ENCODE data around the gene PRKAG2.

DNA sequence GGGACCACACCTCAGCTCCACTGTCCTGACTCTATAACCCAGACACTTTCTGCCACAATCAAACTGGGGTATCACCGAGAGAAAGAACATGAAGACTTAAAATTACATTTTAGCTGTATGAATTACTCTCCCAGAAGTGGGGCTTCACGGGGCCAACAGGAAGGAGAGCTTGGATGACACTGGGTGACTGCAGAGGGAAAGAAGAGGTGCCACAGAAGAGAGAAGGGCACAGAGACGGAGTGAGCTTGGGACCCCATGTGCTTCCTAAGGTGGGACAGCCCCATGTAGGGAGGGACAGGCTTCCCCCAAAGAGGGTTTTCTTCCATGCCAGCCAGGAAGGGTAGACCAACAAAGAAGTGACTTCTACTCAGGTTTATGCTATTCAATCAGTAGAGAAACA lies 195.2 kb downstream of the PRKAG2 start:
- TF ChIP-seq, protein P1, sequence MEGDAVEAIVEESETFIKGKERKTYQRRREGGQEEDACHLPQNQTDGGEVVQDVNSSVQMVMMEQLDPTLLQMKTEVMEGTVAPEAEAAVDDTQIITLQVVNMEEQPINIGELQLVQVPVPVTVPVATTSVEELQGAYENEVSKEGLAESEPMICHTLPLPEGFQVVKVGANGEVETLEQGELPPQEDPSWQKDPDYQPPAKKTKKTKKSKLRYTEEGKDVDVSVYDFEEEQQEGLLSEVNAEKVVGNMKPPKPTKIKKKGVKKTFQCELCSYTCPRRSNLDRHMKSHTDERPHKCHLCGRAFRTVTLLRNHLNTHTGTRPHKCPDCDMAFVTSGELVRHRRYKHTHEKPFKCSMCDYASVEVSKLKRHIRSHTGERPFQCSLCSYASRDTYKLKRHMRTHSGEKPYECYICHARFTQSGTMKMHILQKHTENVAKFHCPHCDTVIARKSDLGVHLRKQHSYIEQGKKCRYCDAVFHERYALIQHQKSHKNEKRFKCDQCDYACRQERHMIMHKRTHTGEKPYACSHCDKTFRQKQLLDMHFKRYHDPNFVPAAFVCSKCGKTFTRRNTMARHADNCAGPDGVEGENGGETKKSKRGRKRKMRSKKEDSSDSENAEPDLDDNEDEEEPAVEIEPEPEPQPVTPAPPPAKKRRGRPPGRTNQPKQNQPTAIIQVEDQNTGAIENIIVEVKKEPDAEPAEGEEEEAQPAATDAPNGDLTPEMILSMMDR (IDR thresholded peaks at IDR 0.05), result no peak
- TF ChIP-seq ZFX (IDR thresholded peaks at IDR 0.05; ENCODE audit: borderline replicate concordance), result no peak
